Measurements from ENCODE around the gene CACNB1. TPM values are rescaled to one million over a fixed set of nuclear protein-coding genes. Genes with fewer than 3 reads are reported as not detected.

CACNB1 gene
- polyA plus RNA-seq, 1 donor (not counting 4 experiments of a cell fraction or from before 2014, with no cell fraction given) = 4.0 TPM

- dilution Hi-C loops (cut with MboI; ENCODE audit: extremely low pct_ligation_motif_present, low sequenced_read_pairs) = no loop called here
- peaks cover 3% of the 10 kb centered on the region for H3K4me1 ChIP-seq (ENCODE audit: control insufficient read depth, extremely low read depth, insufficient read depth, low read length)
- H3K27me3 ChIP-seq (ENCODE audit: control insufficient read depth, extremely low read depth, insufficient read depth, low read length) = peaks cover 3% of the 10 kb centered on the region
- no peak overlapping the region for H3K4me2 ChIP-seq (ENCODE audit: control insufficient read depth, extremely low read depth, insufficient read depth, low read depth, low read length)
- no peaks in the 10 kb centered on the region for H4K20me1 ChIP-seq (ENCODE audit: control insufficient read depth, extremely low read depth, insufficient read depth, low read length)
- no peaks in the 10 kb centered on the region for H3K9me1 ChIP-seq (ENCODE audit: control insufficient read depth, extremely low read depth, insufficient read depth, low read length)
- no peak overlapping the region for H2AFZ ChIP-seq (ENCODE audit: control insufficient read depth, low read length)
- FAIRE-seq (no peak), DNase-seq (ENCODE audit: low read depth, low spot score) (no peak)
- no peak overlapping the region for H3K27ac ChIP-seq (ENCODE audit: control insufficient read depth, insufficient read depth, low read length)
- H3K36me3 ChIP-seq (ENCODE audit: control insufficient read depth in 2 of 2, extremely low read depth in 1 of 2, insufficient read depth in 2 of 2, low read length in 2 of 2) = no peaks in the 10 kb centered on the region
- no peak overlapping the region for H3K4me3 ChIP-seq (ENCODE audit: control insufficient read depth in 2 of 3, extremely low read depth in 1 of 3, insufficient read depth in 2 of 3, low read depth in 1 of 3, low read length in 3 of 3)
- no peaks in the 10 kb centered on the region for H3K9me3 ChIP-seq (ENCODE audit: control insufficient read depth, low read depth, low read length)
- TF ChIP-seq CTCF (optimal IDR thresholded peaks at IDR 0.05 in 1 of 3, IDR thresholded peaks at IDR 0.05 in 1 of 3, conservative IDR thresholded peaks at IDR 0.05 in 1 of 3; ENCODE audit: extremely low read depth in 1 of 3, insufficient read depth in 2 of 3, low read length in 3 of 3) (no peak), EZH2 (IDR thresholded peaks at IDR 0.05; ENCODE audit: low read length) (no peak)
- H3K79me2 ChIP-seq (ENCODE audit: control insufficient read depth, insufficient read depth, low read length) = no peaks in the 10 kb centered on the region
- no peak overlapping the region for H3K9ac ChIP-seq (ENCODE audit: control insufficient read depth, extremely low read depth, insufficient read depth, low read length)
These were observed 40.1 kb upstream of the CACNB1 start for GRCh38 chr17:39237586-39237985.

- no peak overlapping the region for H2AFZ ChIP-seq (ENCODE audit: control insufficient read depth, low read length)
- dilution Hi-C loops (cut with MboI; ENCODE audit: extremely low pct_ligation_motif_present, low sequenced_read_pairs) = no loop called here
These were observed 39.5 kb upstream of the CACNB1 start for GRCh38 chr17:39236981-39237441.

GRCh38 chr17:39236450-39236927, 39.0 kb upstream of the CACNB1 start:
- H3K36me3 ChIP-seq (ENCODE audit: control insufficient read depth in 2 of 2, extremely low read depth in 1 of 2, insufficient read depth in 2 of 2, low read length in 2 of 2) = no peaks in the 10 kb centered on the region
- FAIRE-seq (no peak), DNase-seq (ENCODE audit: low read depth, low spot score) (no peak)
- no peak for TF ChIP-seq EZH2 (IDR thresholded peaks at IDR 0.05; ENCODE audit: low read length)
- no peak for TF ChIP-seq CTCF (optimal IDR thresholded peaks at IDR 0.05 in 1 of 3, IDR thresholded peaks at IDR 0.05 in 1 of 3, conservative IDR thresholded peaks at IDR 0.05 in 1 of 3; ENCODE audit: extremely low read depth in 1 of 3, insufficient read depth in 2 of 3, low read length in 3 of 3)
- no peaks in the 10 kb centered on the region for H3K9me3 ChIP-seq (ENCODE audit: control insufficient read depth, low read depth, low read length)
- no peak overlapping the region for H3K4me2 ChIP-seq (ENCODE audit: control insufficient read depth, extremely low read depth, insufficient read depth, low read depth, low read length)
- H3K27me3 ChIP-seq (ENCODE audit: control insufficient read depth, extremely low read depth, insufficient read depth, low read length) = peaks cover 7% of the 10 kb centered on the region
- no peaks in the 10 kb centered on the region for H3K9me1 ChIP-seq (ENCODE audit: control insufficient read depth, extremely low read depth, insufficient read depth, low read length)
- no peaks in the 10 kb centered on the region for H3K79me2 ChIP-seq (ENCODE audit: control insufficient read depth, insufficient read depth, low read length)
- H3K4me3 ChIP-seq (ENCODE audit: control insufficient read depth in 2 of 3, extremely low read depth in 1 of 3, insufficient read depth in 2 of 3, low read depth in 1 of 3, low read length in 3 of 3) = no peak overlapping the region
- H3K27ac ChIP-seq (ENCODE audit: control insufficient read depth, insufficient read depth, low read length) = no peak overlapping the region
- H2AFZ ChIP-seq (ENCODE audit: control insufficient read depth, low read length) = no peak overlapping the region
- no peak overlapping the region for H3K9ac ChIP-seq (ENCODE audit: control insufficient read depth, extremely low read depth, insufficient read depth, low read length)
- peaks cover 3% of the 10 kb centered on the region for H3K4me1 ChIP-seq (ENCODE audit: control insufficient read depth, extremely low read depth, insufficient read depth, low read length)
- H4K20me1 ChIP-seq (ENCODE audit: control insufficient read depth, extremely low read depth, insufficient read depth, low read length) = no peaks in the 10 kb centered on the region
- dilution Hi-C loops (cut with MboI; ENCODE audit: extremely low pct_ligation_motif_present, low sequenced_read_pairs) = no loop called here

More at GRCh38 chr17:39236981-39237441, 39.5 kb upstream of the CACNB1 start:
- H3K4me3 ChIP-seq (ENCODE audit: control insufficient read depth in 2 of 3, extremely low read depth in 1 of 3, insufficient read depth in 2 of 3, low read depth in 1 of 3, low read length in 3 of 3) = no peak overlapping the region
- no peaks in the 10 kb centered on the region for H3K9me3 ChIP-seq (ENCODE audit: control insufficient read depth, low read depth, low read length)
- no peaks in the 10 kb centered on the region for H4K20me1 ChIP-seq (ENCODE audit: control insufficient read depth, extremely low read depth, insufficient read depth, low read length)
- H3K27ac ChIP-seq (ENCODE audit: control insufficient read depth, insufficient read depth, low read length) = no peak overlapping the region
- no peak overlapping the region for H3K9ac ChIP-seq (ENCODE audit: control insufficient read depth, extremely low read depth, insufficient read depth, low read length)
- H3K4me1 ChIP-seq (ENCODE audit: control insufficient read depth, extremely low read depth, insufficient read depth, low read length) = peaks cover 3% of the 10 kb centered on the region
- DNase-seq (ENCODE audit: low read depth, low spot score) (no peak), FAIRE-seq (no peak)
- no peak for TF ChIP-seq EZH2 (IDR thresholded peaks at IDR 0.05; ENCODE audit: low read length)
- H3K4me2 ChIP-seq (ENCODE audit: control insufficient read depth, extremely low read depth, insufficient read depth, low read depth, low read length) = no peak overlapping the region
- no peaks in the 10 kb centered on the region for H3K79me2 ChIP-seq (ENCODE audit: control insufficient read depth, insufficient read depth, low read length)
- H3K9me1 ChIP-seq (ENCODE audit: control insufficient read depth, extremely low read depth, insufficient read depth, low read length) = no peaks in the 10 kb centered on the region
- H3K36me3 ChIP-seq (ENCODE audit: control insufficient read depth in 2 of 2, extremely low read depth in 1 of 2, insufficient read depth in 2 of 2, low read length in 2 of 2) = no peaks in the 10 kb centered on the region
- H3K27me3 ChIP-seq (ENCODE audit: control insufficient read depth, extremely low read depth, insufficient read depth, low read length) = peaks cover 3% of the 10 kb centered on the region

All from keratinocyte (primary cell).